HUDEP-2 (cell line): ENCODE measurements around the gene CCDC9.
"Not testable (repeated sequence)": the region's sequence is repeated elsewhere in the genome, so short reads cannot be mapped to it uniquely, and the experiment has no call there.

ENCODE experiments used
- DNase-seq, 76 experiments: peaks; one replicate each; lab custom pipeline; 2025; ENCODE audit not compliant: unreplicated experiment in 76 of 76; lab: John Stamatoyannopoulos, UW

Gene CCDC9

GRCh38 chr19:47280183-47280797 is 24.0 kb downstream of the CCDC9 start:
- peak in 45 of 76 experiments; percentile 10 to 70 (median 39) for DNase-seq

- no peak for DNase-seq
These were observed 27.2 kb downstream of the CCDC9 start for GRCh38 chr19:47283405-47284059.

GRCh38 chr19:47284324-47284899 is 28.1 kb downstream of the CCDC9 start:
- peak in 44 of 76 experiments; percentile 6 to 84 (median 53) for DNase-seq

GRCh38 chr19:47296036-47296435 is 39.7 kb downstream of the CCDC9 start:
- peak in 73 of 76 experiments; percentile 19 to 95 (median 75) for DNase-seq

- DNase-seq, result not testable (repeated sequence)
These were observed 44.5 kb downstream of the CCDC9 start for GRCh38 chr19:47300867-47301266.

- DNase-seq, result no peak
These were observed 45.9 kb downstream of the CCDC9 start for GRCh38 chr19:47302249-47302648.

- DNase-seq, result no peak
These were observed 47.6 kb downstream of the CCDC9 start for GRCh38 chr19:47303966-47304365.

- peak in 52 of 76 experiments; percentile 9 to 63 (median 37) for DNase-seq
These were observed 49.0 kb downstream of the CCDC9 start for GRCh38 chr19:47305309-47305751.

GRCh38 chr19:47306303-47306702 is 50.0 kb downstream of the CCDC9 start:
- DNase-seq, result no peak

- DNase-seq, result no peak
These were observed 52.7 kb downstream of the CCDC9 start for GRCh38 chr19:47309038-47309437.

- peak in 5 of 76 experiments; percentile 6 to 19 (median 10) for DNase-seq
These were observed 53.3 kb downstream of the CCDC9 start, which contains the start of gene C5AR1 for GRCh38 chr19:47309608-47310007. C5AR1 (plus strand) TSS chr19:47309861; CDS start chr19:47309896, 35 bp downstream.

- no peak for DNase-seq
These were observed 54.0 kb downstream of the CCDC9 start for GRCh38 chr19:47310323-47310722.

- no peak for DNase-seq
These were observed 54.5 kb downstream of the CCDC9 start for GRCh38 chr19:47310819-47311218.

GRCh38 chr19:47312366-47313006 is 56.2 kb downstream of the CCDC9 start:
- no peak for DNase-seq

- DNase-seq, result no peak
These were observed 57.5 kb downstream of the CCDC9 start for GRCh38 chr19:47313754-47314295.

GRCh38 chr19:47315125-47315821 is 58.9 kb downstream of the CCDC9 start:
- peak in 64 of 76 experiments; percentile 12 to 83 (median 50) for DNase-seq

GRCh38 chr19:47316513-47316912 is 60.2 kb downstream of the CCDC9 start:
- no peak for DNase-seq

GRCh38 chr19:47319923-47320871 is 63.9 kb downstream of the CCDC9 start:
- DNase-seq, result no peak
